ENCODE data around the gene OR2L8. TPM values are rescaled to one million over a fixed set of nuclear protein-coding genes. Genes with fewer than 3 reads are reported as not detected.

OR2L8 gene
- total RNA-seq, 4 donors from 2014 or later: not detected

- no peaks in the 10 kb centered on the region for H3K4me1 ChIP-seq
- TF ChIP-seq EP300 (IDR thresholded peaks at IDR 0.05; ENCODE audit: low read depth) (no peak), CTCF (IDR thresholded peaks at IDR 0.05) (no peak), POLR2A (IDR thresholded peaks at IDR 0.05) (no peak), POLR2AphosphoS5 (IDR thresholded peaks at IDR 0.05) (no peak)
- intact Hi-C loops (cut with DNase I; ENCODE audit: low total_unique reads) (no loop called here), in situ Hi-C loops (cut with MboI; ENCODE audit: low pct_ligation_motif_present in 1 of 4, low pct_unique_long_range_greater_than_20kb in 1 of 4, low sequenced_read_pairs in 3 of 4) (no loop called here)
- H3K36me3 ChIP-seq: no peaks in the 10 kb centered on the region
- peaks cover 0 to 5% of the 10 kb centered on the region in 2 donors for H3K9me3 ChIP-seq
- H3K27ac ChIP-seq: no peak overlapping the region
- H3K27me3 ChIP-seq: no peaks in the 10 kb centered on the region
- WGBS, 2 donors (ENCODE audit: low coverage in 1 of 2): 46 to 48% methylated on average over 2 of the region's 2 CpGs
- no peak overlapping the region for H3K4me3 ChIP-seq
- DNase-seq: no peak
Observed at GRCh38 chr1:247998811-247999210, 50.2 kb downstream of the OR2L8 start.

Small RNA genes lying within 50 kb of the gene (small RNA-seq; reads per million reads assigned to genes)
- gene RF00019: 0 reads per million in 4 donors

Other genes with a start within 250 kb of the OR2L8 start
- gene OR6F1, start 232.2 kb upstream of the OR2L8 start, total RNA-seq: not detected
- gene OR14K1, start 210.2 kb upstream of the OR2L8 start, total RNA-seq: 1 to 10 TPM in 1 of 4 donors, under 1 TPM in 1, not detected in 2; 0.82 to 1.4 TPM
- not detected for gene OR14A2, start 200.7 kb upstream of the OR2L8 start, total RNA-seq
- not detected for gene OR1C1, start 188.3 kb upstream of the OR2L8 start, total RNA-seq
- not detected for gene OR14A16, start 124.7 kb upstream of the OR2L8 start, total RNA-seq
- gene OR11L1, start 107.0 kb upstream of the OR2L8 start, total RNA-seq: not detected
- gene TRIM58, start 91.7 kb upstream of the OR2L8 start, total RNA-seq: 10 to 100 TPM in 1 of 4 donors, 1 to 10 TPM in 2, not detected in 1; 2.0 to 10.8 (median 7.0) TPM
- 1 to 10 TPM in 1 of 4 donors, under 1 TPM in 1, not detected in 2; 0.68 to 5.4 TPM for gene OR2W3, start 53.3 kb upstream of the OR2L8 start, total RNA-seq
- gene OR2T8, start 28.6 kb upstream of the OR2L8 start, total RNA-seq: not detected
- gene OR2AJ1, start 24.0 kb upstream of the OR2L8 start, total RNA-seq: not detected
- not detected for gene OR2AK2, start 16.4 kb downstream of the OR2L8 start, total RNA-seq
- gene OR2L5, start 64.8 kb downstream of the OR2L8 start, total RNA-seq: under 1 TPM in 1 of 4 donors, not detected in 3; 0.32 TPM
- gene OR2L2, start 81.2 kb downstream of the OR2L8 start, total RNA-seq: 1 to 10 TPM in 1 of 4 donors, under 1 TPM in 1, not detected in 2; 0.16 to 1.5 TPM
- gene OR2L3, start 98.0 kb downstream of the OR2L8 start, total RNA-seq: not detected
- not detected for gene OR2L13, start 146.3 kb downstream of the OR2L8 start, total RNA-seq
- not detected for gene OR2M5, start 196.3 kb downstream of the OR2L8 start, total RNA-seq
- gene OR2M2, start 226.0 kb downstream of the OR2L8 start, total RNA-seq: not detected
- not detected for gene OR2M3, start 248.4 kb downstream of the OR2L8 start, total RNA-seq

Data from transverse colon (tissue), 4 donors.